H1 (cell line): Measurements from ENCODE around the gene CCP110. TPM values are rescaled to one million over a fixed set of nuclear protein-coding genes. Genes with fewer than 3 reads are reported as not detected.

ENCODE experiments used
- BACH1 ChIP-seq: IDR thresholded peaks from 2 replicates; pipeline ENCODE4 v1.6.1; 2012; ENCODE audit warnings: low read length, improper control_type of control experiment
- BCL11A ChIP-seq, 2 experiments: IDR thresholded peaks; one replicate each; pipeline ENCODE4 v1.6.1; 2011; ENCODE audit warnings: low read depth in 2 of 2, low read length in 2 of 2, mild to moderate bottlenecking in 2 of 2
- BRCA1 ChIP-seq: IDR thresholded peaks from 2 replicates; pipeline ENCODE4 v1.6.1; 2012; ENCODE audit warnings: low read depth, low read length, improper control_type of control experiment
- CBX5 ChIP-seq: fragments of 300-800, 300-1000 bp; sonication (generic); IDR thresholded peaks from 2 replicates; pipeline ENCODE4 v1.7.1; 2016; ENCODE audit warnings: antibody characterized with exemption, low read length, low read depth
- CEBPB ChIP-seq: IDR thresholded peaks from 2 replicates; pipeline ENCODE4 v1.6.1; 2012; ENCODE audit warnings: low read depth, low read length
- CHD1 ChIP-seq: IDR thresholded peaks from 2 replicates; pipeline ENCODE4 v1.6.1; 2012; ENCODE audit warnings: low read depth, low read length, improper control_type of control experiment
- CHD2 ChIP-seq: IDR thresholded peaks from 2 replicates; pipeline ENCODE4 v1.6.1; 2012; ENCODE audit warnings: low read length, improper control_type of control experiment
- GTF2F1 ChIP-seq: IDR thresholded peaks from 2 replicates; pipeline ENCODE4 v1.6.1; 2012; ENCODE audit warnings: low read depth, low read length, improper control_type of control experiment, borderline replicate concordance
- HDAC2 ChIP-seq, 2 experiments: fragments of 300-600 bp in 1 of 2; sonication (generic) in 1 of 2; IDR thresholded peaks; 2 replicates each; pipeline ENCODE4 v1.6.1; 2011 to 2012; ENCODE audit warnings: low read depth in 2 of 2, low read length in 2 of 2, mild to moderate bottlenecking in 2 of 2, moderate library complexity in 2 of 2, borderline replicate concordance in 1 of 2, inconsistent platforms in 1 of 2
- HDAC6 ChIP-seq: IDR thresholded peaks from one replicate; pipeline ENCODE4 v1.7.1; 2012; ENCODE audit warnings: low read depth, mild to moderate bottlenecking, inconsistent platforms, low read length, moderate library complexity
- KDM4A ChIP-seq: IDR thresholded peaks from one replicate; pipeline ENCODE4 v1.7.1; 2012; ENCODE audit warnings: low read depth, mild to moderate bottlenecking, moderate library complexity, low read length, inconsistent platforms; ENCODE audit not compliant: severe bottlenecking
- MAX ChIP-seq: IDR thresholded peaks from 2 replicates; pipeline ENCODE4 v1.6.1; 2012; ENCODE audit warnings: inconsistent platforms
- NANOG ChIP-seq: IDR thresholded peaks from 2 replicates; pipeline ENCODE4 v1.6.1; 2011; ENCODE audit warnings: low read length, low read depth, mild to moderate bottlenecking, inconsistent platforms; ENCODE audit not compliant: insufficient read depth, poor library complexity, severe bottlenecking
- NRF1 ChIP-seq: IDR thresholded peaks from 2 replicates; pipeline ENCODE4 v1.6.1; 2011; ENCODE audit warnings: mild to moderate bottlenecking, low read depth, low read length, improper control_type of control experiment
- POLR2A ChIP-seq, 2 experiments: IDR thresholded peaks; 1 replicate in 1 of 2; 2 replicates in 1 of 2; pipeline ENCODE4 v1.6.1; 2011; ENCODE audit warnings: low read depth in 2 of 2, low read length in 2 of 2, mild to moderate bottlenecking in 2 of 2; ENCODE audit errors: control extremely low read depth in 1 of 2
- POU5F1 ChIP-seq: IDR thresholded peaks from 2 replicates; pipeline ENCODE4 v1.6.1; 2011; ENCODE audit warnings: low read depth, mild to moderate bottlenecking, low read length, moderate library complexity
- RAD21 ChIP-seq, 2 experiments: IDR thresholded peaks in 1 of 2; conservative IDR thresholded peaks in 1 of 2; 2 replicates each; pipeline ENCODE4 v1.6.1; 2011; ENCODE audit warnings: low read depth in 2 of 2, low read length in 2 of 2, improper control_type of control experiment in 1 of 2, inconsistent platforms in 1 of 2, mild to moderate bottlenecking in 1 of 2, moderate library complexity in 1 of 2
- SIX5 ChIP-seq: IDR thresholded peaks from 2 replicates; pipeline ENCODE4 v1.6.1; 2011; ENCODE audit warnings: mild to moderate bottlenecking, low read depth, low read length
- SUZ12 ChIP-seq: fragments of 200-600 bp; sonication (generic); IDR thresholded peaks from 2 replicates; pipeline ENCODE4 v1.6.1; 2012; ENCODE audit warnings: mild to moderate bottlenecking, inconsistent platforms, low read length, moderate library complexity, mixed read lengths
- TAF7 ChIP-seq: optimal IDR thresholded peaks from 2 replicates; pipeline ENCODE3; 2011; ENCODE audit warnings: low read depth, mild to moderate bottlenecking, inconsistent platforms, low read length, moderate library complexity, borderline replicate concordance
- TBP ChIP-seq: IDR thresholded peaks from 2 replicates; pipeline ENCODE4 v1.6.1; 2011; ENCODE audit warnings: low read depth, low read length, improper control_type of control experiment
- TEAD4 ChIP-seq: IDR thresholded peaks from 2 replicates; pipeline ENCODE4 v1.6.1; 2012; ENCODE audit warnings: low read depth, low read length, inconsistent platforms, mixed read lengths
- USF2 ChIP-seq: IDR thresholded peaks from 2 replicates; pipeline ENCODE4 v1.6.1; 2011; ENCODE audit warnings: low read length, improper control_type of control experiment
- polyA plus RNA-seq, 7 experiments: library from polyadenylated mRNA; depleted of rRNA in 3 of 7; stranded (reverse) in 5 of 7; unstranded in 2 of 7; fragments of >200 nt in 5 of 7; fragments of 200-250 nt in 2 of 7; gene quantifications; 1 replicate in 5 of 7; 2 replicates in 1 of 7; 4 replicates in 1 of 7; pipeline versions ENCODE4 v1.2.1 to v1.2.3, GENCODE V29; 2011 to 2013; ENCODE audit warnings: missing spikeins in 2 of 7, mixed read lengths in 2 of 7
- total RNA-seq: library from RNA; stranded (reverse); fragmentation: NEBNext Ultra II Directional; extraction: Animal tissue kit (Norgen Biotek cat#: 25700); gene quantifications from 2 replicates; pipeline ENCODE4 v1.2.1, GENCODE V29; 2021

The CCP110 gene
- total and polyA plus RNA-seq, 2 of the 8 experiments (the other 6 are each of a cell fraction or from before 2014, with no cell fraction given): 3.2 to 19.8 TPM

GRCh38 chr16:19523559-19524355, at the start of gene CCP110 (continued):
- TF ChIP-seq TEAD4 (no peak), TAF7 (no peak), POLR2A (IDR thresholded peaks at IDR 0.05; ENCODE audit: control extremely low read depth in 1 of 2, low read depth in 2 of 2, low read length in 2 of 2) (no peak), MAX (peak; percentile 43; the same call in 1 of the 2 replicates), SUZ12 (no peak), GTF2F1 (no peak), CEBPB (no peak), SIX5 (peak; percentile 97), HDAC6 (no peak), BCL11A (IDR thresholded peaks at IDR 0.05; ENCODE audit: low read depth in 2 of 2, low read length in 2 of 2) (no peak), NANOG (no peak), NRF1 (no peak), USF2 (no peak), RAD21 (IDR thresholded peaks at IDR 0.05 in 1 of 2, conservative IDR thresholded peaks at IDR 0.05 in 1 of 2; ENCODE audit: low read depth in 2 of 2, low read length in 2 of 2) (no peak), POU5F1 (no peak), BACH1 (no peak), CHD2 (peak; percentile 29; the same call in 1 of the 2 replicates), HDAC2 (IDR thresholded peaks at IDR 0.05; ENCODE audit: borderline replicate concordance in 1 of 2, low read depth in 2 of 2, low read length in 2 of 2) (no peak), BRCA1 (no peak), CBX5 (no peak), KDM4A (peak; percentile 54), TBP (peak; percentile 43), CHD1 (no peak)
